ENCODE results near the gene RSAD1.

GRCh38 chr17:50467855-50468303 is 10.8 kb upstream of the RSAD1 start:
- TF ChIP-seq POLR2A (IDR thresholded peaks at IDR 0.05) (no peak), CTCF (IDR thresholded peaks at IDR 0.05) (no peak)

Data from thyroid gland (tissue), 4 donors.